H1 (cell line): ENCODE data around the gene PIWIL1. TPM values are rescaled to one million over a fixed set of nuclear protein-coding genes. Genes with fewer than 3 reads are reported as not detected.
A peak's percentile ranks its signal among the peaks of the same experiment; 100 is the strongest.

Source experiments
- CTCF ChIA-PET: fragments of 300-600 bp; sonication (Branson Sonifier 250); formaldehyde crosslinking; loops from one replicate; lab custom pipeline; 2021; ENCODE audit not compliant: partially characterized antibody; lab: Charles Lee
- POLR2A ChIA-PET: fragments of 300-600 bp; sonication (Branson Sonifier 250); formaldehyde crosslinking; loops from one replicate; lab custom pipeline; 2021; ENCODE audit warnings: inconsistent platforms; ENCODE audit not compliant: partially characterized antibody; lab: Charles Lee
- DNase-seq, 2 experiments: peaks; one replicate each; pipeline versions ENCODE4 v3.0.0 to v3.0.0-alpha.2; 2010 to 2022; ENCODE audit warnings: low spot score in 2 of 2, low read depth in 1 of 2, mixed read lengths in 1 of 2
- FAIRE-seq: peaks from 2 replicates; lab custom pipeline; 2011; peaks lifted over from hg19 to GRCh38; lab: Jason Lieb, UNC
- H2AFZ ChIP-seq: 2 replicates; pipeline ENCODE4 v1.8.1; 2012; ENCODE audit warnings: low read length, inconsistent platforms
- H2AK5ac ChIP-seq: 2 replicates; pipeline ENCODE4 v1.6.1; 2013; ENCODE audit warnings: low read depth, low read length
- H2BK120ac ChIP-seq: replicated peaks from 2 replicates; pipeline ENCODE3; 2013; ENCODE audit warnings: low read depth, low read length, inconsistent platforms
- H2BK12ac ChIP-seq: 2 replicates; pipeline ENCODE4 v1.6.1; 2013; ENCODE audit warnings: low read depth, low read length
- H2BK15ac ChIP-seq: 2 replicates; pipeline ENCODE4 v1.6.1; 2013; ENCODE audit warnings: low read length
- H2BK20ac ChIP-seq: 2 replicates; pipeline ENCODE4 v1.6.1; 2013; ENCODE audit warnings: low read length
- H2BK5ac ChIP-seq: 2 replicates; pipeline ENCODE4 v1.6.1; 2013; ENCODE audit warnings: low read depth, low read length
- H3K14ac ChIP-seq: 2 replicates; pipeline ENCODE4 v1.6.1; 2013; ENCODE audit warnings: inconsistent platforms; ENCODE audit not compliant: insufficient read length
- H3K18ac ChIP-seq: 2 replicates; pipeline ENCODE4 v1.6.1; 2013; ENCODE audit warnings: low read length; ENCODE audit errors: extremely low read depth
- H3K23ac ChIP-seq: 2 replicates; pipeline ENCODE4 v1.6.1; 2013; ENCODE audit warnings: inconsistent platforms; ENCODE audit not compliant: insufficient read length
- H3K23me2 ChIP-seq: 2 replicates; pipeline ENCODE4 v1.6.1; 2013; ENCODE audit warnings: low read depth, low read length
- H3K27ac ChIP-seq: 2 replicates; pipeline ENCODE4 v1.6.1; 2011; ENCODE audit warnings: low read depth, low read length, inconsistent platforms
- H3K27me3 ChIP-seq, 4 experiments: replicated peaks in 1 of 4; 1 replicate in 1 of 4; 2 replicates in 3 of 4; pipeline versions ENCODE4 v1.6.1 to v1.8.1; 2011 to 2013; ENCODE audit warnings: low read length in 3 of 4, mild to moderate bottlenecking in 3 of 4, inconsistent platforms in 2 of 4, mixed read lengths in 2 of 4, moderate library complexity in 1 of 4; ENCODE audit not compliant: control insufficient read depth in 3 of 4, insufficient read depth in 3 of 4; ENCODE audit errors: extremely low read depth in 1 of 4
- H3K36me3 ChIP-seq, 4 experiments: 2 replicates each; pipeline versions ENCODE4 v1.6.1 to v1.8.1; 2011 to 2013; ENCODE audit warnings: mild to moderate bottlenecking in 4 of 4, low read length in 3 of 4, moderate library complexity in 2 of 4, control low read depth in 1 of 4, inconsistent platforms in 1 of 4; ENCODE audit not compliant: insufficient read depth in 4 of 4, control insufficient read depth in 2 of 4
- H3K4ac ChIP-seq: replicated peaks from 2 replicates; pipeline ENCODE3; 2013; ENCODE audit warnings: low read length, low read depth, mixed read lengths, inconsistent platforms; ENCODE audit not compliant: insufficient read length
- H3K4me1 ChIP-seq, 4 experiments: replicated peaks in 1 of 4; 1 replicate in 1 of 4; 2 replicates in 3 of 4; pipeline versions ENCODE4 v1.6.1 to v1.8.1; 2011 to 2013; ENCODE audit warnings: low read length in 3 of 4, inconsistent platforms in 2 of 4, mixed read lengths in 1 of 4; ENCODE audit not compliant: insufficient read depth in 4 of 4, control insufficient read depth in 3 of 4
- H3K4me2 ChIP-seq, 2 experiments: 2 replicates each; pipeline versions ENCODE4 v1.6.1 to v1.8.1; 2011 to 2013; ENCODE audit warnings: low read depth in 2 of 2, low read length in 2 of 2, control low read depth in 1 of 2, inconsistent platforms in 1 of 2, mild to moderate bottlenecking in 1 of 2; ENCODE audit not compliant: insufficient read depth in 1 of 2
- H3K4me3 ChIP-seq, 4 experiments: fragments of 200-600, 300-600 bp in 1 of 4; sonication (generic), shearing (Covaris generic), sonication (Bioruptor Twin) in 1 of 4; 2 replicates each; pipeline versions ENCODE4 v1.5.1 to v1.8.1; 2011 to 2016; ENCODE audit warnings: low read length in 4 of 4, low read depth in 3 of 4, control low read depth in 2 of 4, inconsistent platforms in 2 of 4, mild to moderate bottlenecking in 2 of 4, mixed read lengths in 1 of 4, moderate library complexity in 1 of 4; ENCODE audit not compliant: insufficient read depth in 2 of 4; ENCODE audit errors: extremely low read depth in 1 of 4
- H3K56ac ChIP-seq: replicated peaks from 2 replicates; pipeline ENCODE3; 2013; ENCODE audit warnings: low read depth, mild to moderate bottlenecking, mixed read lengths, low read length, inconsistent platforms; ENCODE audit not compliant: insufficient read length
- H3K79me1 ChIP-seq: 2 replicates; pipeline ENCODE4 v1.6.1; 2013; ENCODE audit warnings: low read depth, low read length, control low read depth
- H3K79me2 ChIP-seq, 2 experiments: 2 replicates each; pipeline versions ENCODE4 v1.6.1 to v1.8.1; 2012 to 2013; ENCODE audit warnings: low read length in 2 of 2, mild to moderate bottlenecking in 2 of 2, inconsistent platforms in 1 of 2; ENCODE audit not compliant: insufficient read depth in 2 of 2, control insufficient read depth in 1 of 2
- H3K9ac ChIP-seq, 4 experiments: replicated peaks in 1 of 4; 1 replicate in 1 of 4; 2 replicates in 3 of 4; pipeline versions ENCODE4 v1.6.1 to v1.8.1; 2011 to 2013; ENCODE audit warnings: low read depth in 3 of 4, low read length in 3 of 4, control low read depth in 2 of 4, mild to moderate bottlenecking in 2 of 4, moderate library complexity in 2 of 4, inconsistent platforms in 1 of 4; ENCODE audit errors: extremely low read depth in 1 of 4
- H3K9me3 ChIP-seq, 2 experiments: 2 replicates each; pipeline versions ENCODE4 v1.6.1 to v1.8.1; 2012 to 2013; ENCODE audit warnings: mild to moderate bottlenecking in 2 of 2, moderate library complexity in 2 of 2, control low read depth in 1 of 2, inconsistent platforms in 1 of 2, low read depth in 1 of 2, low read length in 1 of 2, mixed read lengths in 1 of 2; ENCODE audit not compliant: insufficient read depth in 2 of 2
- H4K20me1 ChIP-seq, 2 experiments: replicated peaks in 1 of 2; 2 replicates each; pipeline versions ENCODE3 to v1.8.1; 2011 to 2013; ENCODE audit warnings: inconsistent platforms in 2 of 2, low read length in 2 of 2, mild to moderate bottlenecking in 1 of 2; ENCODE audit not compliant: insufficient read depth in 2 of 2, control insufficient read depth in 1 of 2
- H4K5ac ChIP-seq: 2 replicates; pipeline ENCODE4 v1.6.1; 2013; ENCODE audit warnings: low read length, low read depth, mixed read lengths, inconsistent platforms; ENCODE audit not compliant: insufficient read length
- H4K8ac ChIP-seq: 2 replicates; pipeline ENCODE4 v1.8.0; 2013; ENCODE audit warnings: mild to moderate bottlenecking, moderate library complexity, low read length, inconsistent platforms; ENCODE audit not compliant: insufficient read depth; ENCODE audit errors: extremely low read depth
- H4K91ac ChIP-seq: replicated peaks from 2 replicates; pipeline ENCODE3; 2013; ENCODE audit warnings: low read length, mixed read lengths, inconsistent platforms; ENCODE audit not compliant: insufficient read length
- ATF3 ChIP-seq: IDR thresholded peaks from 2 replicates; pipeline ENCODE4 v1.6.1; 2011; ENCODE audit warnings: low read depth, mild to moderate bottlenecking, low read length; ENCODE audit not compliant: insufficient read depth
- BACH1 ChIP-seq: IDR thresholded peaks from 2 replicates; pipeline ENCODE4 v1.6.1; 2012; ENCODE audit warnings: low read length, improper control_type of control experiment
- CBX8 ChIP-seq: fragments of 300-800, 300-1000 bp; sonication (generic); IDR thresholded peaks from 2 replicates; pipeline ENCODE4 v1.7.1; 2016; ENCODE audit warnings: low read depth, low read length, borderline replicate concordance
- CREB1 ChIP-seq: IDR thresholded peaks from 2 replicates; pipeline ENCODE4 v1.6.1; 2012; ENCODE audit warnings: inconsistent platforms
- HDAC6 ChIP-seq: IDR thresholded peaks from one replicate; pipeline ENCODE4 v1.7.1; 2012; ENCODE audit warnings: low read depth, mild to moderate bottlenecking, inconsistent platforms, low read length, moderate library complexity
- KDM1A ChIP-seq: fragments of 200-600, 300-600 bp; sonication (generic); IDR thresholded peaks from 2 replicates; pipeline ENCODE4 v1.7.1; 2016; ENCODE audit warnings: mild to moderate bottlenecking, low read length, borderline replicate concordance
- KDM4A ChIP-seq: IDR thresholded peaks from one replicate; pipeline ENCODE4 v1.7.1; 2012; ENCODE audit warnings: low read depth, mild to moderate bottlenecking, moderate library complexity, low read length, inconsistent platforms; ENCODE audit not compliant: severe bottlenecking
- SIN3A ChIP-seq, 2 experiments: IDR thresholded peaks in 1 of 2; conservative IDR thresholded peaks in 1 of 2; 2 replicates each; pipeline ENCODE4 v1.6.1; 2011 to 2012; ENCODE audit warnings: low read length in 2 of 2, improper control_type of control experiment in 1 of 2, low read depth in 1 of 2, mild to moderate bottlenecking in 1 of 2
- SP1 ChIP-seq: IDR thresholded peaks from 2 replicates; pipeline ENCODE4 v1.6.1; 2011; ENCODE audit warnings: low read depth, low read length
- TAF1 ChIP-seq: IDR thresholded peaks from 2 replicates; pipeline ENCODE4 v1.6.1; 2011; ENCODE audit warnings: mild to moderate bottlenecking, low read depth, low read length
- WGBS, 2 experiments: shearing (Covaris generic) in 1 of 2; methylation state at CpG; one replicate each; pipeline versions ENCODE4 v1.1.6 to v1.1.7; 2013 to 2015; ENCODE audit warnings: low lambda C conversion rate in 2 of 2, mixed read lengths in 2 of 2, inconsistent platforms in 1 of 2, low coverage in 1 of 2, missing lambda C conversion rate in 1 of 2; ENCODE audit not compliant: insufficient replicate concordance in 2 of 2, insufficient coverage in 1 of 2, insufficient read length in 1 of 2; ENCODE audit errors: extremely low coverage in 1 of 2, missing lambda C conversion rate in 1 of 2; 5-methylcytosine and 5-hydroxymethylcytosine counted together
- polyA plus RNA-seq, 7 experiments: library from polyadenylated mRNA; depleted of rRNA in 3 of 7; stranded (reverse) in 5 of 7; unstranded in 2 of 7; fragments of >200 nt in 5 of 7; fragments of 200-250 nt in 2 of 7; gene quantifications; 1 replicate in 5 of 7; 2 replicates in 1 of 7; 4 replicates in 1 of 7; pipeline versions ENCODE4 v1.2.1 to v1.2.3, GENCODE V29; 2011 to 2013; ENCODE audit warnings: missing spikeins in 2 of 7, mixed read lengths in 2 of 7
- total RNA-seq: library from RNA; stranded (reverse); fragmentation: NEBNext Ultra II Directional; extraction: Animal tissue kit (Norgen Biotek cat#: 25700); gene quantifications from 2 replicates; pipeline ENCODE4 v1.2.1, GENCODE V29; 2021

The PIWIL1 gene
- total and polyA plus RNA-seq, 2 of the 8 experiments (the other 6 are each of a cell fraction or from before 2014, with no cell fraction given): not detected

- Histone ChIP-seq H3K9ac (no peak overlapping the region), H2AFZ (no peak overlapping the region), H3K18ac (no peak overlapping the region), H2BK5ac (no peak overlapping the region), H2BK12ac (no peak overlapping the region), H4K5ac (no peak overlapping the region), H3K4me2 (no peak overlapping the region), H4K91ac (no peak overlapping the region), H2BK20ac (no peak overlapping the region), H3K14ac (no peak overlapping the region), H3K9me3 (no peaks in the 10 kb centered on the region), H2AK5ac (no peak overlapping the region), H4K20me1 (peaks cover 0 to 6% of the 10 kb centered on the region in 2 experiments), H3K27me3 (0 out of 7 replicates have a peak, but pooled peaks cover 0 to 3% (median 0%) of the 10 kb centered on the region in 4 experiments), H3K4me3 (no peak overlapping the region), H4K8ac (peak overlapping the region; percentile 48; the same call in 1 of the 2 replicates), H2BK15ac (no peak overlapping the region), H3K79me2 (no peaks in the 10 kb centered on the region), H3K27ac (no peak overlapping the region), H3K56ac (no peak overlapping the region), H3K4ac (no peak overlapping the region), H3K23me2 (peaks cover 8% of the 10 kb centered on the region), H3K23ac (no peak overlapping the region), H2BK120ac (no peak overlapping the region), H3K36me3 (no peaks in the 10 kb centered on the region), H3K79me1 (no peaks in the 10 kb centered on the region), H3K4me1 (no peaks in the 10 kb centered on the region; a peak in 1 of 7 replicates)
- CTCF ChIA-PET: interaction anchor here (0.9 to 1.0 kb wide), 2 partner anchors 40 to 79 kb away, joined by 3 read pairs; no protein-coding TSS in a partner anchor
- POLR2A ChIA-PET: no interaction called here
- no peak for DNase-seq
- FAIRE-seq: no peak
- TF ChIP-seq CBX8 (no peak), ATF3 (no peak), KDM1A (no peak), TAF1 (no peak), HDAC6 (no peak), SIN3A (conservative IDR thresholded peaks at IDR 0.05 in 1 of 2, IDR thresholded peaks at IDR 0.05 in 1 of 2; ENCODE audit: low read depth in 1 of 2, low read length in 2 of 2) (no peak), CREB1 (no peak), KDM4A (no peak), BACH1 (no peak), SP1 (no peak)
- WGBS, 2 experiments: 95% methylated on average over 14 of the region's 14 CpGs; no CpG with 5 or more reads in 1 of the 2 experiments
These were observed 36.1 kb upstream of the PIWIL1 start for GRCh38 chr12:130301559-130301958.
